ENCODE results near the gene SPTBN2.

- TF ChIP-seq TAF1 (IDR thresholded peaks at IDR 0.05; ENCODE audit: borderline replicate concordance, low read depth, low read length) (no peak), POLR2AphosphoS5 (IDR thresholded peaks at IDR 0.05; ENCODE audit: low read depth, low read length) (no peak), POLR2A (IDR thresholded peaks at IDR 0.05; ENCODE audit: low read depth, low read length) (no peak)
Observed at GRCh38 chr11:66708701-66709100, 20.3 kb downstream of the SPTBN2 start.
